GM21619 (cell line): Measurements from ENCODE around the gene NLRC5.
A peak's percentile ranks its signal among the peaks of the same experiment; 100 is the strongest.

Source experiments
- ATAC-seq: cut with Tn5 transposase; IDR thresholded peaks from one replicate; pipeline ENCODE4 v1.9.1; 2021; ENCODE audit not compliant: unreplicated experiment

The NLRC5 gene, protein sequence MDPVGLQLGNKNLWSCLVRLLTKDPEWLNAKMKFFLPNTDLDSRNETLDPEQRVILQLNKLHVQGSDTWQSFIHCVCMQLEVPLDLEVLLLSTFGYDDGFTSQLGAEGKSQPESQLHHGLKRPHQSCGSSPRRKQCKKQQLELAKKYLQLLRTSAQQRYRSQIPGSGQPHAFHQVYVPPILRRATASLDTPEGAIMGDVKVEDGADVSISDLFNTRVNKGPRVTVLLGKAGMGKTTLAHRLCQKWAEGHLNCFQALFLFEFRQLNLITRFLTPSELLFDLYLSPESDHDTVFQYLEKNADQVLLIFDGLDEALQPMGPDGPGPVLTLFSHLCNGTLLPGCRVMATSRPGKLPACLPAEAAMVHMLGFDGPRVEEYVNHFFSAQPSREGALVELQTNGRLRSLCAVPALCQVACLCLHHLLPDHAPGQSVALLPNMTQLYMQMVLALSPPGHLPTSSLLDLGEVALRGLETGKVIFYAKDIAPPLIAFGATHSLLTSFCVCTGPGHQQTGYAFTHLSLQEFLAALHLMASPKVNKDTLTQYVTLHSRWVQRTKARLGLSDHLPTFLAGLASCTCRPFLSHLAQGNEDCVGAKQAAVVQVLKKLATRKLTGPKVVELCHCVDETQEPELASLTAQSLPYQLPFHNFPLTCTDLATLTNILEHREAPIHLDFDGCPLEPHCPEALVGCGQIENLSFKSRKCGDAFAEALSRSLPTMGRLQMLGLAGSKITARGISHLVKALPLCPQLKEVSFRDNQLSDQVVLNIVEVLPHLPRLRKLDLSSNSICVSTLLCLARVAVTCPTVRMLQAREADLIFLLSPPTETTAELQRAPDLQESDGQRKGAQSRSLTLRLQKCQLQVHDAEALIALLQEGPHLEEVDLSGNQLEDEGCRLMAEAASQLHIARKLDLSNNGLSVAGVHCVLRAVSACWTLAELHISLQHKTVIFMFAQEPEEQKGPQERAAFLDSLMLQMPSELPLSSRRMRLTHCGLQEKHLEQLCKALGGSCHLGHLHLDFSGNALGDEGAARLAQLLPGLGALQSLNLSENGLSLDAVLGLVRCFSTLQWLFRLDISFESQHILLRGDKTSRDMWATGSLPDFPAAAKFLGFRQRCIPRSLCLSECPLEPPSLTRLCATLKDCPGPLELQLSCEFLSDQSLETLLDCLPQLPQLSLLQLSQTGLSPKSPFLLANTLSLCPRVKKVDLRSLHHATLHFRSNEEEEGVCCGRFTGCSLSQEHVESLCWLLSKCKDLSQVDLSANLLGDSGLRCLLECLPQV (N-terminal part only)

GRCh38 chr16:56988948-56989945 lies at the start of gene NLRC5:
NLRC5 (plus strand) TSS chr16:56989557; CDS start chr16:57020713, 31,156 bp downstream.
- ATAC-seq = peak; percentile 61

- no peak for ATAC-seq
These were observed 49.6 kb upstream of the NLRC5 start for GRCh38 chr16:56939801-56940200.

DNA sequence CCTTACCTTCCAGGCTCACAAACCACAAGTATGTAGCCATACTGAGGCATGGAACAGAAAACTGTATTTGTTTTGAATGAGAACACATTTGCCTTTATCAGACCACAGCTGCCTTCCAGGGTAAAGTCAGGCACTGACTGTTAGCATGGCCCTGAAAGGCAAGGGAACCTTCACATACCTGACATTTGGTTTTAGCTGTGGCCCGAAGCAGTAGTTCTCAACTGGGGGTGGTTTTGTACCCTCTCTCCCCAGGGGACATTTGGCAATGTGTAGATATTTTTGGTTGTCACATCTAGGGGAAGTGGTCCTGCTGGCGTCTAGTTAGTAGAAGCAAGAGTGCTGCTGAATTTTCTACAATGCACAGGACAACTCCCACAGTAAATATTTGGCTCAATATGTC lies 48.3 kb upstream of the NLRC5 start:
- ATAC-seq = no peak

DNA sequence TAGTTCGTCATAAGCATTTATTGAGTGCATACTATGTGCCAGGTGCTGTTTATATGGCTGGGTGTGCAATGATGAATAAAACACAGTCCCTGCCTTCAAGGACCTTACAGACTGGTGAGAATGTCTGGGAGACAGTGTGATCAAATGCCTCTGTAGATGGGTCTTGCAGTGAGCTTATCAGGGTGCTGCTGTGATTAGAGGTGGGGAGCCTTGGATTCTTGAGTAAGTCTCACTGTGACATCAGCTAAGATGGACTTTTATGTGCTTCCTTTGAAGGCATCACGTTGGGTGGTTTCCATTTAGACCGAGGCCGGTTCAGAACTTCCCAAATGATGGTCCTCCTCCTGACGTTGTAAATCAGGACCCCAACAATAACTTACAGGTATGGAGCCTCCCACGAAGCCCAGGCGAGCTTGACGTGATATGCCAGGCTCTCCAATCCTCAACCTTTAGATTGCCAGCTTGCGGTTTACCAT lies 47.5 kb upstream of the NLRC5 start:
- no peak for ATAC-seq

- ATAC-seq = no peak
These were observed 45.5 kb upstream of the NLRC5 start for GRCh38 chr16:56943761-56944375.

DNA sequence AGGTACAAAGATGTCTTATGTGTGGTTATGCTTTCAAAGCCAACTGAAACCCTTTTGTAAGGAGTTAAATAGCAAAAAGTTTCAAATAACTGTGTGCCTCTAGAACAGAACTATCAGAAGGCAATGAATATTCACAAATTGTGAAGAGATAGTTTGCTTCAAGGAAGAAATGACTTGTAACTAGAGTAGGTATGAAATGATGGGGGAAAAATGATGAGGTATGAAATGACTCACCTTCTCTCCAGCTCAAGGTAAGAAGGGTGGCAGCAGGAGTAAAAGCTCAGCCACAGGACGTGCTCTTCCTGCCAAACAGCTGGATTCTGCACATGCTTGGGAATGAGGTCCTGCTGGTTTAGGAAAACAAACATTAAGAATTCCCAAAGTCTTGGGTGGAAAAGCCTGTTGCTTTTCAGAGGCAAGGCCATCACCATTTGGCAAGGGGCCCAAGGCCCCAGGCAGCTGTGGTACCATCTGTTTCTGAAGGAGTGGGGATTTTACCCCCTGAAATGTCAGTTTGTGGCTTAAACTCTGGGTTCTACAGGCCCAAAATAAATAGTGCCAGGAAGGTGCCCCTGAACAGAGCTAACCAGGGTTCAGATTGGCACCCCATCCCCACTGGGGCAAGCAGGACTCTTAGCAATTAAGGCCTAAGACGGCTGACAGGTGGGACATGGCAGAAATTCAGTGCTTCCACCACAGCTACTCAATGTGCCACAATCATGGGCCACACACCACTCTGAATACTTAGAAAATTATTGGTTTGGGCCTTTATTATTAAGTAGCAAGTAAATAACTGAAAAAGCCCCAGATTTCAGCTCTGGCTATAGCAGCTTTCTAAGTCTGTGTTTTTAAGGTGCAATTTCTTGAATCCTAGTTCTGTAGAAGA lies 44.2 kb upstream of the NLRC5 start:
- peak; percentile 35 for ATAC-seq

GRCh38 chr16:56945847-56946527 lies 43.4 kb upstream of the NLRC5 start:
- ATAC-seq = no peak

DNA sequence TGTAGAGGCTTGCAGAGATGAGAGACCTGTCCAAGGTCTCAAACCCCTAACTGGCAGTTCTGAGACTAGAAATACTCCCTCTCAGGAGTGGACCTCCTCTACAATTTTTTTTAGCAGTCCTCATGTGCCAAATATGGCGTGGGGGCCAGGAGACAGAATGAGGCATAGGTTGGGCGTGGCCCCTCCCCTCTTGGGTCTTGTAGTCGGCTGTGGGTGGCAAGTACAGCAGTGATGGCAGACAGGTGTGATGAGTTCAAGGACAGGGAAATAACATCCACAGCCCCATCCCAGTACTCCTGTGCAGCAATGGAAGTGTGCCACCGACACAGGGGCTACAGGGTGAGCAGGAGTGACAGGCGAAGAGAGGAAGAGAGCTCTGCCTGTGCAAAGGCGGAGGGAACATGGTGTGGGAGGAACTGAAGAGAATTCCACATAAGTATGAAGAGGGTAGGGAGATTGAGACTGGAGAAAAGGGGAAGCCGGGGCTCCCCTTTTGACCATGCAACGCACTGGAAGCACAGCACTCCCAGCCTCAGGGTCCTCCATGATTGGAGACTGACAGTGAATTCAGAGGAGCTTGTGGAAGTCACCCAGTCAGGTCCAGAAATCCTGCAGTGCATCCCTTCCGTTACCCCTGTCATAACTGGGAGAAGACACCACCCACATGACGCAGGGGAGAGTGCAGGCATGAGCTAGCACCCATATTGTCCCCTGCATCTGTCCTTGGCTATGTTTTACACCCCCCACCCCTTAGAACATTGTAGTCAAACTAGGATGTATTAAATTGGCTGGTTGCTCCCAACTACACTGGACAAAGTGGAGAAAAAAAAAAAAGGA lies 42.4 kb upstream of the NLRC5 start:
- ATAC-seq = no peak

- ATAC-seq = no peak
These were observed 41.8 kb upstream of the NLRC5 start for GRCh38 chr16:56947604-56947995.

DNA sequence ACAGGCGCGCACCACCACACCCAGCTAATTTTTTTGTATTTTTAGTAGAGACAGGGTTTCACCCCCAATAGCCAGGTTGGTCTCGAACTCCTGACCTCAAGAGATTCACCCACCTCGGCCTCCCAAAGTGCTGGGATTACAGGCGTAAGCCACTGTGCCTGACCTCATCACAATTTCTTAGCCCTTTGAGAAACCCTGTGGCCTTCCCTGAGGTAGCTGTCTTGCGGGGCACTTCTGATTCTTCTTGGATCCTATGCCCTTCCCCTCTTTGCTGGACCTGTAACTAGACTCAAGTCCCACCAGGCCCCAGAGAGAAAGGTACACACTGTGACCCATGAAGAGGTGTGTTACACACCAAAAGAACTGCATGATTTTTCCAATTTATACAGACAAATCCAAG lies 41.1 kb upstream of the NLRC5 start:
- no peak for ATAC-seq

GRCh38 chr16:56950051-56950450 lies 39.3 kb upstream of the NLRC5 start:
- no peak for ATAC-seq

DNA sequence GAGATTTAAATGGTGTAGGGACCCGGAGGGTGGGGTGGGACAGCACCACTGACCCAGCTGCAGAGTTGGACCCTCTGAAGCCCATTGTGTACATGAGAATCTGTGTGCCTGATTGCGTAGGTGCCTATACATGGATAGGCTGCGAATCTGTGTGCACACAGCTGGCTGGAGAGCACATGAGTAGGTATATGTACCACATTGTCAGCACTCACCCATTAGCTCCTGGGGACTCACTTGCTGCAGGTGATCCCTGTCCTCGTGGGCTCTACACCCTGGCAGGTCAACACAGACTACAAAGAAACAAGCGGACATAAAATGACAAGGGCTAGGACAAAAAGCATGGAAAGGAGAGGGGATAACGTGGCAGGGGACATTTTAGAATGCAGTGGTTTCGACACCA lies 38.9 kb upstream of the NLRC5 start:
- no peak for ATAC-seq

- peak; percentile 57 for ATAC-seq
These were observed 38.2 kb upstream of the NLRC5 start for GRCh38 chr16:56950881-56951771.

DNA sequence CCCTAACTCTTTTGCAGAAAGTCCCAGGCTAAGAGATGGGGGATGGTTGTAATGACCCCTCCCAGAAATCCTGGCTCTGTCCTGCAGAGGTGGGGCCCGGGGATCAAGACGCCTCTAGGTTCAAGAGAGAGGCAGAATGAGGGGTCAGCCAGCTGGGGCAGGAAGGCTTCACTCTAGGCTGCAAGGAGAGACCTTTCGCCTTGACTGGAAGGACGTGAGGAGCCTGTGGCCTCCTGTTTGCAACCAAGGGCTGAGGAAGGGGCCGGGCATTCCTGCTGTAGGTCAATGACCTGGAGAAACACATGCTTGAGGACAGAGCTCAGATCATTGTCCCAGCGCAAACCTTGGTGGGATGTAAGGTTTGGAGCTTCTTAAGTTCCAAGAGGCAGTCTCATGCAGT lies 36.4 kb upstream of the NLRC5 start:
- ATAC-seq = no peak

DNA sequence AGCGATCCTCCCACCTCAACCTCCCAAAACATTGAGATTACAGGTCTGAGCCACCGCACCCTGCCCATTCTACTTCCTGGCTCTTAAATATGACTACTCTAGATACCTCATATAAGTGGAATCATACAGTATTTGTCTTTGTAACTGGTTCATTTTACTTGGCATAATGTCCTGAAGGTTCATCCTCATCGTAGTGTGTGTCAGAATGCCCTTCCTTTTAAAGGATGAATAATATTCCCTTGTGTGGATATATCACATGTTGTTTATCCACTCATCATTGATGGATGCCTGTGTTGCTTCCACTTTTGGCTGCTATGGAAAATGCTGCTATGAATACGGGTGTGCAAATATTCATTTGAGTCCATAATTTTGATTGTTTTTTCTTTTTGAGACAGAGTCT lies 33.3 kb upstream of the NLRC5 start:
- ATAC-seq = no peak

DNA sequence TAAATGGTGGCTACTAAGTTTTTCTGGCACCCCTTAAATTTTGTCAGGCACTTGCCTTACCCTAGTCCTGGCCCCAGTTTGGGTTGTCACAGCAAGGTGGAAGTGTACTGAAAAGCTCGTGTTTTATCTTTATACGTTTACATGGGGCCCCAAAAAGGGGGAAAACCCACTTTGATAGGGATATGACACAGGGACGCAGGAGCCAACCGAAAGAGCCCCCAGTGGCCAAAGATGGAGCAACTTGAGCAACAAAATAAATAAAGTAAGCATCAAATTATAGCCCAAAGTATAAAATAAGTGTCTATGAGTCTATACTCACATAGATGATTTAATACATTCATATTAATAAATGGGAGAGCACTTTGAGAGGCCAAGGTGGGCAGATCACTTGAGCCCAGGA lies 32.6 kb upstream of the NLRC5 start:
- no peak for ATAC-seq
